ENCODE data around the gene TENM4.

Gene TENM4

GRCh38 chr11:78931891-78932290, 508.9 kb downstream of the TENM4 start:
- in situ Hi-C loops (cut with MboI; ENCODE audit: low sequenced_read_pairs): no loop called here

GRCh38 chr11:78930810-78931523, 509.9 kb downstream of the TENM4 start:
- in situ Hi-C loops (cut with MboI; ENCODE audit: low sequenced_read_pairs): no loop called here

- in situ Hi-C loops (cut with MboI; ENCODE audit: low sequenced_read_pairs): no loop called here
These were observed 511.0 kb downstream of the TENM4 start for GRCh38 chr11:78929906-78930220.

GRCh38 chr11:78929207-78929905, 511.5 kb downstream of the TENM4 start:
- in situ Hi-C loops (cut with MboI; ENCODE audit: low sequenced_read_pairs): no loop called here

GRCh38 chr11:78927511-78927910, 513.3 kb downstream of the TENM4 start:
- in situ Hi-C loops (cut with MboI; ENCODE audit: low sequenced_read_pairs): no loop called here

- in situ Hi-C loops (cut with MboI; ENCODE audit: low sequenced_read_pairs): no loop called here
These were observed 514.0 kb downstream of the TENM4 start for GRCh38 chr11:78926633-78927338.

- in situ Hi-C loops (cut with MboI; ENCODE audit: low sequenced_read_pairs): no loop called here
These were observed 515.4 kb downstream of the TENM4 start for GRCh38 chr11:78925387-78925786.

- in situ Hi-C loops (cut with MboI; ENCODE audit: low sequenced_read_pairs): no loop called here
These were observed 517.8 kb downstream of the TENM4 start for GRCh38 chr11:78922859-78923625.

GRCh38 chr11:78921509-78921908, 519.3 kb downstream of the TENM4 start:
- in situ Hi-C loops (cut with MboI; ENCODE audit: low sequenced_read_pairs): no loop called here

- in situ Hi-C loops (cut with MboI; ENCODE audit: low sequenced_read_pairs): no loop called here
These were observed 520.5 kb downstream of the TENM4 start for GRCh38 chr11:78920329-78920728.

GRCh38 chr11:78916759-78917158, 524.1 kb downstream of the TENM4 start:
- in situ Hi-C loops (cut with MboI; ENCODE audit: low sequenced_read_pairs): no loop called here

GRCh38 chr11:78914503-78914902, 526.3 kb downstream of the TENM4 start:
- in situ Hi-C loops (cut with MboI; ENCODE audit: low sequenced_read_pairs): no loop called here

- in situ Hi-C loops (cut with MboI; ENCODE audit: low sequenced_read_pairs): no loop called here
These were observed 528.1 kb downstream of the TENM4 start for GRCh38 chr11:78912778-78913177.

GRCh38 chr11:78910322-78910721, 530.5 kb downstream of the TENM4 start:
- in situ Hi-C loops (cut with MboI; ENCODE audit: low sequenced_read_pairs): no loop called here

- in situ Hi-C loops (cut with MboI; ENCODE audit: low sequenced_read_pairs): no loop called here
These were observed 531.4 kb downstream of the TENM4 start for GRCh38 chr11:78909386-78909785.

- in situ Hi-C loops (cut with MboI; ENCODE audit: low sequenced_read_pairs): no loop called here
These were observed 533.2 kb downstream of the TENM4 start for GRCh38 chr11:78907636-78908035.

GRCh38 chr11:78906566-78906965, 534.3 kb downstream of the TENM4 start:
- in situ Hi-C loops (cut with MboI; ENCODE audit: low sequenced_read_pairs): no loop called here

GRCh38 chr11:78905756-78906155, 535.1 kb downstream of the TENM4 start:
- in situ Hi-C loops (cut with MboI; ENCODE audit: low sequenced_read_pairs): no loop called here

- in situ Hi-C loops (cut with MboI; ENCODE audit: low sequenced_read_pairs): no loop called here
These were observed 537.9 kb downstream of the TENM4 start for GRCh38 chr11:78902771-78903507.

GRCh38 chr11:78901831-78902230, 539.0 kb downstream of the TENM4 start:
- in situ Hi-C loops (cut with MboI; ENCODE audit: low sequenced_read_pairs): no loop called here
